Inferior parietal cortex (tissue), 1 donor: Measurements from ENCODE around the gene ATG101.

Source experiments
- DNase-seq: peaks from one replicate; pipeline ENCODE4 v3.0.0-alpha.2; 2016; ENCODE audit errors: extremely low spot score

The ATG101 gene

GRCh38 chr12:52069327-52070184, at the start of gene ATG101:
Gene ATG101, plus strand, starts transcription at chr12:52069978. Its CDS starts 3,673 bp downstream, at chr12:52073651.
- DNase-seq, result peak; percentile 94

GRCh38 chr12:52020539-52021336, 49.0 kb upstream of the ATG101 start:
- no peak for DNase-seq

GRCh38 chr12:52022841-52023181, 47.0 kb upstream of the ATG101 start:
- DNase-seq, result no peak

- DNase-seq, result peak; percentile 79
Measured at GRCh38 chr12:52023182-52023975, 46.4 kb upstream of the ATG101 start.

GRCh38 chr12:52023976-52024688, 45.6 kb upstream of the ATG101 start:
- DNase-seq, result no peak

GRCh38 chr12:52024845-52025230, 44.9 kb upstream of the ATG101 start:
- no peak for DNase-seq

- DNase-seq, result no peak
Measured at GRCh38 chr12:52026263-52026662, 43.5 kb upstream of the ATG101 start.

GRCh38 chr12:52027085-52027843, 42.5 kb upstream of the ATG101 start:
- no peak for DNase-seq

- DNase-seq, result no peak
Measured at GRCh38 chr12:52029685-52030084, 40.1 kb upstream of the ATG101 start.

GRCh38 chr12:52032446-52032803, 37.4 kb upstream of the ATG101 start:
- peak; percentile 76 for DNase-seq

- DNase-seq, result peak; percentile 94
Measured at GRCh38 chr12:52032804-52033445, 36.9 kb upstream of the ATG101 start.

GRCh38 chr12:52033446-52034140, 36.2 kb upstream of the ATG101 start:
- no peak for DNase-seq

- no peak for DNase-seq
Measured at GRCh38 chr12:52035190-52035589, 34.6 kb upstream of the ATG101 start.

- no peak for DNase-seq
Measured at GRCh38 chr12:52035926-52036325, 33.9 kb upstream of the ATG101 start.

- peak; percentile 68 for DNase-seq
Measured at GRCh38 chr12:52036587-52037171, 33.1 kb upstream of the ATG101 start.

GRCh38 chr12:52037248-52037861, 32.4 kb upstream of the ATG101 start:
- DNase-seq, result no peak

GRCh38 chr12:52038447-52038846, 31.3 kb upstream of the ATG101 start:
- DNase-seq, result no peak

- DNase-seq, result no peak
Measured at GRCh38 chr12:52041035-52041434, 28.7 kb upstream of the ATG101 start.

GRCh38 chr12:52041695-52042123, 28.1 kb upstream of the ATG101 start:
- DNase-seq, result no peak
